DOHH2 (cell line): ENCODE results near the gene CLCN1.

Source experiments
- H3F3A ChIP-seq: fragments of 200-600 bp; sonication (generic), shearing (Covaris generic); 2 replicates; pipeline ENCODE4 v1.6.0; 2016; ENCODE audit warnings: antibody characterized with exemption, mild to moderate bottlenecking; ENCODE audit not compliant: control insufficient read depth, insufficient read depth
- H3K27ac ChIP-seq: fragments of 200-600 bp; sonication (generic); 2 replicates; pipeline ENCODE4 v1.5.1; 2014; ENCODE audit warnings: low read depth, mild to moderate bottlenecking, low read length, moderate library complexity
- H3K27me3 ChIP-seq: fragments of 200-600 bp; sonication (generic); 2 replicates; pipeline ENCODE4 v1.6.1; 2014; ENCODE audit warnings: mild to moderate bottlenecking, low read length, mixed read lengths; ENCODE audit not compliant: control insufficient read depth
- H3K36me3 ChIP-seq: fragments of 200-600 bp; sonication (generic); 2 replicates; pipeline ENCODE4 v1.6.1; 2014; ENCODE audit warnings: mild to moderate bottlenecking, low read length, moderate library complexity, mixed read lengths; ENCODE audit not compliant: control insufficient read depth
- H3K4me1 ChIP-seq: fragments of 200-600 bp; sonication (generic); 2 replicates; pipeline ENCODE4 v1.6.1; 2014; ENCODE audit warnings: mild to moderate bottlenecking, low read length, mixed read lengths; ENCODE audit not compliant: control insufficient read depth
- H3K4me2 ChIP-seq: fragments of 200-600 bp; sonication (generic); 2 replicates; pipeline ENCODE4 v1.6.0; 2014; ENCODE audit warnings: mild to moderate bottlenecking, low read length, moderate library complexity
- H3K4me3 ChIP-seq: fragments of 200-600 bp; sonication (generic); 2 replicates; pipeline ENCODE4 v1.5.1; 2014; ENCODE audit warnings: mild to moderate bottlenecking, low read length, mixed read lengths
- H3K79me2 ChIP-seq: fragments of 200-600 bp; sonication (generic); 2 replicates; pipeline ENCODE4 v1.6.1; 2014; ENCODE audit warnings: mild to moderate bottlenecking, low read length, mixed read lengths; ENCODE audit not compliant: control insufficient read depth
- H3K9me2 ChIP-seq: fragments of 200-600 bp; sonication (generic); replicated peaks from 2 replicates; pipeline ENCODE4 v1.6.1; 2014; ENCODE audit warnings: mild to moderate bottlenecking, low read length, mixed read lengths; ENCODE audit not compliant: control insufficient read depth
- H3K9me3 ChIP-seq: fragments of 200-600 bp; sonication (generic); 2 replicates; pipeline ENCODE4 v1.6.1; 2014; ENCODE audit warnings: antibody characterized with exemption, low read length, mixed read lengths; ENCODE audit not compliant: control insufficient read depth, insufficient read depth
- H4K20me1 ChIP-seq: fragments of 200-600 bp; sonication (generic); 2 replicates; pipeline ENCODE4 v1.6.0; 2014; ENCODE audit warnings: low read depth, mild to moderate bottlenecking, antibody characterized with exemption, low read length, moderate library complexity; ENCODE audit not compliant: control insufficient read depth, insufficient read depth
- CTCF ChIP-seq: fragments of 200-600 bp; sonication (generic); IDR thresholded peaks from one replicate; pipeline ENCODE4 v1.5.1; 2014; ENCODE audit warnings: antibody characterized with exemption, mild to moderate bottlenecking, low read depth, low read length; ENCODE audit not compliant: poor library complexity, severe bottlenecking
- EZH2phosphoT487 ChIP-seq: fragments of 200-600 bp; sonication (generic); IDR thresholded peaks from 2 replicates; pipeline ENCODE4 v1.6.1; 2017; ENCODE audit warnings: borderline replicate concordance, mild to moderate bottlenecking, antibody characterized with exemption, low read length, moderate library complexity, mixed read lengths

CLCN1 gene

DNA sequence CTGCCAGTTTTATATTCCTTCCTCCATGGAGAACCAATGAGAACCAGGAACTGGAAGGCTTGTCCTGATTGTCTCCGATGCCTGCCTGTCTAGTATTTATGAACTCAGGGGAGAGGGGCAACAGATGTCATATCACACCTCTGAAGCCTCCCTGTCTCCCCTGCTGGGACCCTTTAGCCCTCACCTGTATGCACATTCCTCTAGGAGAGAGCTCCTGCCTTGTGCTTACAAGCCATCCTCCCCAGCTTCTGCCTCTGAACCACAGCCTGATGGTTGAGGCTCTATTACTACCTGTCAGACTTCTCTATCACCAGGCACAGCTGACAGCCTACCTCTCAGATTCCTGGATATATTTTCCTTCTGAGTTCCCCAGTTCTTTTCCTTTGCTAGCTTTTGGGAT lies 52.5 kb downstream of the CLCN1 start:
- Histone ChIP-seq H3K27me3 (peaks cover 39% of the 10 kb centered on the region), H3K4me2 (no peak overlapping the region), H3K9me3 (no peaks in the 10 kb centered on the region)

GRCh38 chr7:143369678-143370651 lies 54.1 kb downstream of the CLCN1 start:
- no peak overlapping the region for H3K4me2 ChIP-seq
- H3K79me2 ChIP-seq = no peaks in the 10 kb centered on the region
- no peaks in the 10 kb centered on the region for H3F3A ChIP-seq
- TF ChIP-seq EZH2phosphoT487 = no peak
- no peak for TF ChIP-seq CTCF
- H3K27me3 ChIP-seq = peaks cover 24% of the 10 kb centered on the region
- no peaks in the 10 kb centered on the region for H4K20me1 ChIP-seq
- H3K9me2 ChIP-seq = no peaks in the 10 kb centered on the region
- no peak overlapping the region for H3K4me3 ChIP-seq
- peaks cover 9% of the 10 kb centered on the region for H3K4me1 ChIP-seq
- no peak overlapping the region for H3K27ac ChIP-seq
- no peaks in the 10 kb centered on the region for H3K9me3 ChIP-seq
- H3K36me3 ChIP-seq = no peaks in the 10 kb centered on the region

More for the DNA sequence above, 52.5 kb downstream of the CLCN1 start:
- H3K27ac ChIP-seq = no peak overlapping the region
- TF ChIP-seq CTCF = no peak
- no peak for TF ChIP-seq EZH2phosphoT487
- no peaks in the 10 kb centered on the region for H3K79me2 ChIP-seq
- no peaks in the 10 kb centered on the region for H3F3A ChIP-seq
- no peaks in the 10 kb centered on the region for H3K4me1 ChIP-seq
- H3K9me2 ChIP-seq = no peaks in the 10 kb centered on the region
- H3K36me3 ChIP-seq = no peaks in the 10 kb centered on the region
- H3K4me3 ChIP-seq = no peak overlapping the region
- no peaks in the 10 kb centered on the region for H4K20me1 ChIP-seq

GRCh38 chr7:143372070-143372469 lies 56.2 kb downstream of the CLCN1 start:
- TF ChIP-seq CTCF (no peak), EZH2phosphoT487 (no peak)
- H3K4me1 ChIP-seq = peaks cover 19% of the 10 kb centered on the region
- no peak overlapping the region for H3K27ac ChIP-seq
- H4K20me1 ChIP-seq = no peaks in the 10 kb centered on the region
- H3K4me3 ChIP-seq = no peak overlapping the region
- no peaks in the 10 kb centered on the region for H3K79me2 ChIP-seq
- no peaks in the 10 kb centered on the region for H3F3A ChIP-seq
- H3K9me3 ChIP-seq = no peaks in the 10 kb centered on the region
- no peaks in the 10 kb centered on the region for H3K9me2 ChIP-seq
- H3K27me3 ChIP-seq = peaks cover 15% of the 10 kb centered on the region
- no peak overlapping the region for H3K4me2 ChIP-seq
- H3K36me3 ChIP-seq = no peaks in the 10 kb centered on the region
